Osteocyte (in vitro differentiated cells): ENCODE measurements around the gene DENND1A. TPM values are rescaled to one million over a fixed set of nuclear protein-coding genes. Genes with fewer than 3 reads are reported as not detected.

ENCODE experiments used
- DNase-seq: peaks from one replicate; pipeline ENCODE4 v3.0.0; 2021; ENCODE audit warnings: mixed read lengths; ENCODE audit not compliant: unreplicated experiment; ENCODE audit errors: extremely low spot score
- H3K27ac Mint-ChIP-seq: one replicate; pipeline ENCODE4 v1.8.0; 2021; ENCODE audit warnings: mild to moderate bottlenecking, mixed read lengths; ENCODE audit not compliant: unreplicated experiment
- H3K27me3 Mint-ChIP-seq: one replicate; pipeline ENCODE4 v1.8.0; 2021; ENCODE audit warnings: mixed read lengths; ENCODE audit not compliant: unreplicated experiment
- H3K36me3 Mint-ChIP-seq: one replicate; pipeline ENCODE4 v1.8.0; 2021; ENCODE audit warnings: mixed read lengths; ENCODE audit not compliant: unreplicated experiment
- H3K4me1 Mint-ChIP-seq: one replicate; pipeline ENCODE4 v1.8.0; 2021; ENCODE audit warnings: mixed read lengths; ENCODE audit not compliant: unreplicated experiment
- H3K4me3 Mint-ChIP-seq: one replicate; pipeline ENCODE4 v1.8.0; 2021; ENCODE audit warnings: mild to moderate bottlenecking, moderate library complexity, mixed read lengths; ENCODE audit not compliant: unreplicated experiment
- H3K9me3 Mint-ChIP-seq: one replicate; pipeline ENCODE4 v1.8.0; 2021; ENCODE audit warnings: mixed read lengths; ENCODE audit not compliant: unreplicated experiment
- total RNA-seq: library from RNA; stranded (reverse); gene quantifications from 2 replicates; pipeline ENCODE4 v1.2.1, GENCODE V29; 2021
- TF ChIP-seq, protein P1 (sequence below): fragments of 200-600 bp; sonication (generic); IDR thresholded peaks from 2 replicates; pipeline ENCODE4 v1.5.0; 2021; ENCODE audit warnings: antibody characterized with exemption, mild to moderate bottlenecking, moderate library complexity

The DENND1A gene
- total RNA-seq, 1 donor from 2014 or later: 19.8 TPM

DNA sequence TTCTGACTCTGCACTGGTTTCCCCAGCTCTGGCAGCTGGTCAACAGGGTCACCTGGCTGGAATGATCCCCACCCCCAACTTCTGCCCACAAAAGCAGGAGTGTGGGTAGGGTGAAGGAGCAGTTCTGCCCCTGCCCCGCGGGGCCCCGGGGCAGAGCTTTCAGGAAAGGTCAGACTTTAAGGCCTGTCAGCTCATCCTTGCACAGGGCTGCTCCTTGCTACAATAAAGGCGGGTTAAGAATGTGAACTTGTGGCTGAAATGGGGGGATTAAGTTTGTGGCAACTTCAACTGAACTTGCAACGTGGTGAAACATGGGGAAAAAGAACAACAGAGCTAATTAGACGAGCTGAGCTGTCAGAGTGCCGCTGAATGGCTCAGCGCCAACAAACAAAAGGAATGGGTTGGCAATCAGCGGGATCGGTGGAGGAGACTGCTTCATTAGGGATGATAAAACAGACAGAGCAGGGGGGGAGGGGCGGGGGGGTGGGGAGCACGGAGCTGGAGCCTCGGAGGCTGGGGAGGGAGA lies 523.2 kb downstream of the DENND1A start:
- no peaks in the 10 kb centered on the region for H3K36me3 Mint-ChIP-seq
- no peaks in the 10 kb centered on the region for H3K4me1 Mint-ChIP-seq
- no peak overlapping the region for H3K4me3 Mint-ChIP-seq
- H3K27ac Mint-ChIP-seq: no peak overlapping the region
- H3K27me3 Mint-ChIP-seq: no peaks in the 10 kb centered on the region
- no peak for DNase-seq
- TF ChIP-seq, protein P1, sequence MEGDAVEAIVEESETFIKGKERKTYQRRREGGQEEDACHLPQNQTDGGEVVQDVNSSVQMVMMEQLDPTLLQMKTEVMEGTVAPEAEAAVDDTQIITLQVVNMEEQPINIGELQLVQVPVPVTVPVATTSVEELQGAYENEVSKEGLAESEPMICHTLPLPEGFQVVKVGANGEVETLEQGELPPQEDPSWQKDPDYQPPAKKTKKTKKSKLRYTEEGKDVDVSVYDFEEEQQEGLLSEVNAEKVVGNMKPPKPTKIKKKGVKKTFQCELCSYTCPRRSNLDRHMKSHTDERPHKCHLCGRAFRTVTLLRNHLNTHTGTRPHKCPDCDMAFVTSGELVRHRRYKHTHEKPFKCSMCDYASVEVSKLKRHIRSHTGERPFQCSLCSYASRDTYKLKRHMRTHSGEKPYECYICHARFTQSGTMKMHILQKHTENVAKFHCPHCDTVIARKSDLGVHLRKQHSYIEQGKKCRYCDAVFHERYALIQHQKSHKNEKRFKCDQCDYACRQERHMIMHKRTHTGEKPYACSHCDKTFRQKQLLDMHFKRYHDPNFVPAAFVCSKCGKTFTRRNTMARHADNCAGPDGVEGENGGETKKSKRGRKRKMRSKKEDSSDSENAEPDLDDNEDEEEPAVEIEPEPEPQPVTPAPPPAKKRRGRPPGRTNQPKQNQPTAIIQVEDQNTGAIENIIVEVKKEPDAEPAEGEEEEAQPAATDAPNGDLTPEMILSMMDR: no peak
- H3K9me3 Mint-ChIP-seq: no peaks in the 10 kb centered on the region

DNA sequence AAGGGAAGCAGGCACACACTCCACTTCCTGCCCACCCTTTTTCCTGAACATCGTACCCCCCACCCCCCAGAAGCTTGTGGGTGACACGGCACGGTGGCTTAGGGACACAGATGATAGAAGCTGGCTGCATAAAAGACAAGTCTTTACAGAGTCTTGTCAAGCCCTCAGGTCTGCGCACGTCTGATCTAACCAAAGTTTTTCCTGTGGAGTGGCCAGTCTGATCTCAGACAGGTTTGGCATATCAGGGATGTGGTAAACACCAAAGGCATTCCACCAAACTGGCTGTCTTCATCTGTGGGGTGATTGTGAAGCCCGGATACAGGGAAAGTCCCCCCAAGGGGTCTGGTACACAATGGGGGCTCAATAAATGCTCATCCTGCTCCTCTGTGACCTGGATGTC lies 523.9 kb downstream of the DENND1A start:
- TF ChIP-seq, protein P1: no peak
- DNase-seq: no peak
- Mint-ChIP-seq H3K9me3 (no peaks in the 10 kb centered on the region), H3K27ac (no peak overlapping the region), H3K27me3 (no peaks in the 10 kb centered on the region), H3K36me3 (no peaks in the 10 kb centered on the region), H3K4me1 (peaks cover 2% of the 10 kb centered on the region), H3K4me3 (no peak overlapping the region)

DNA sequence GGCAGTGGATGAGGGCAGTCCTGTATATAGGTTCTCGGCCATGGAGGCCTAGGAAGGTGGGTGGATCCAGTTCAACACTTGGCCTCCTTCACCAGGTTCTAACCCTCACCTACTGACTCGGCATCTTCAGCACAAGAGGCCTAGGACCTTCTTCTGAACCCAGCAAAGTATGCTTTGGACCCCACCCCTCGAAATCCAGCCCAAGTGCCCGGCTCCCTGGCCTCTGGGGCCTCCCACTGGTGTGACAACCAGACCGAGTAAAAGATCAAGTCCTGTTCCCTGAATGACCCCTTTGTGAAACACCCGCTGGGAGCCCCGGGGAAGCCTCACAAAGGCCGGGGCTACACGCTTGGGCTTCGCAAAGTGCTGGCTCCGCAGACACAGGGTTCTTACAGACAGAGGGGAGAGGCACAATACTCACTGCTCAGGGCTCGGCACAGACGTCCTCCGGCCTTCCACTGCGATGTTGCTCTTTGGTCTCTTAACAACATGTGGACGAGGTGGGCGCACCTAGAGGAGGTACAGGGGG lies 526.9 kb downstream of the DENND1A start:
- peaks cover 2% of the 10 kb centered on the region for H3K4me1 Mint-ChIP-seq
- no peaks in the 10 kb centered on the region for H3K27me3 Mint-ChIP-seq
- no peaks in the 10 kb centered on the region for H3K36me3 Mint-ChIP-seq
- DNase-seq: no peak
- H3K4me3 Mint-ChIP-seq: no peak overlapping the region
- H3K27ac Mint-ChIP-seq: no peak overlapping the region
- TF ChIP-seq, protein P1: no peak
- H3K9me3 Mint-ChIP-seq: no peaks in the 10 kb centered on the region

DNA sequence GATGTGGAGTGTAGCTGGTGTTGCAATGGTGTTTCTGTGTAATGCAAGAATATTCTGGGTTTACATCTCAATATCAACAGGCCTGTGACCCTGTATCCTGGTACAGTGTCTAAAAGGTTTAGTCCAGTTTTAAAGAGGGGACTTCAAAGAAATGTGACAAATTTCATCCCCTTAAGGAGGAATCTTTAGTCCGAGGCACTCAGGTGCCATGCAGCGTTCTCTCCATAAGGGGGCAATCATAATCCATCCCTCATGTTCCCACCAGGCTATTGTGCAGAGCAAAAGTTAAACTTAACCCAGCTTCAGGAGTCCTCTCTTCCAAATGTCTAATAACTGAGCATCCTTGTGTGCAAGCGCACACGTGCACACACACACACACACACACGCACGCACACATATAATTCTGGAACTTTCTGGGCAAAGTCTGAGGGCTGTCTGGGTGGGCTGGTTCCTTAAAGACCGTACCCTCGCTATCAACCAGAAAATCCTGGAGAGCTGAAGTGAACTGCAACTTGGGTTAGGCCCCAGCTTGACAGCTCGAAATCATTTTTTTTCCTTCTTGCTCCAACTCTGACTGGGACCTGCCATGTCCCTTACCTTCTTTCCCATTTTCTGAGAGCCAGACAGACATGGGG lies 527.9 kb downstream of the DENND1A start:
- TF ChIP-seq, protein P1: peak; percentile 81
- H3K4me1 Mint-ChIP-seq: peaks cover 2% of the 10 kb centered on the region
- DNase-seq: no peak
- H3K27ac Mint-ChIP-seq: no peak overlapping the region
- H3K36me3 Mint-ChIP-seq: no peaks in the 10 kb centered on the region
- H3K4me3 Mint-ChIP-seq: no peak overlapping the region
- H3K9me3 Mint-ChIP-seq: no peaks in the 10 kb centered on the region
- no peaks in the 10 kb centered on the region for H3K27me3 Mint-ChIP-seq

DNA sequence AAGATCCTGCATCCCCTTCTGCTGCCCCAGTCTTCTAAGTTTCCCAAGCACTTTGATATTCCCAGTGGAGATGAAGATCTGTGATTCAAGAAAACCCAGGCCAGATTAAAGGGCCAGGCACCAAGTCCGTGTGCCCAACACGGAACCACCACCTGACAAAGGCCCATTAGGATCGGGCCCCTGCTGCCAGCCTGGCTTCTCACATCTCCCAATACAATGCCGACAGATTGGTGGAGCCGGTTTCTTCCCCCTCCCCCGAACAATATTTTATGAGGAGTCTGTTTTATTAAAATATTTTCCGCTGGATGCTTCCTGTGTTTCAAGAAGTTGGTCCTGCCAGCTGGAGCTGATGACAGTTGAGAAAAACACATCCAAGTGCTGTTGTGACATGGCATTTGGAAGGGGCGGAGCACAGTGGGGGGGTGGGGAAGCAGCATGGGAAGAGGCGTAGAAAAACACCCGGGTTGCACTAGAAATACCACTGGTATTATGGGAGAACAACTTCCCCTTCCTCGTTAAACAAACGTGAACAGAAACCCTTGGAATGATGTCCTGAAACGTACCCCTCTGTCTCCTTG lies 528.9 kb downstream of the DENND1A start:
- no peak for DNase-seq
- no peaks in the 10 kb centered on the region for H3K27me3 Mint-ChIP-seq
- H3K4me1 Mint-ChIP-seq: peaks cover 9% of the 10 kb centered on the region
- H3K4me3 Mint-ChIP-seq: no peak overlapping the region
- no peaks in the 10 kb centered on the region for H3K9me3 Mint-ChIP-seq
- TF ChIP-seq, protein P1: no peak
- no peaks in the 10 kb centered on the region for H3K36me3 Mint-ChIP-seq
- H3K27ac Mint-ChIP-seq: no peak overlapping the region
